ENCODE data around the gene PRELID2. TPM values are rescaled to one million over a fixed set of nuclear protein-coding genes. Genes with fewer than 3 reads are reported as not detected.

PRELID2 gene
- total and polyA plus RNA-seq, 7 donors, result 0.39 to 3.0 (median 1.3) TPM

DNA sequence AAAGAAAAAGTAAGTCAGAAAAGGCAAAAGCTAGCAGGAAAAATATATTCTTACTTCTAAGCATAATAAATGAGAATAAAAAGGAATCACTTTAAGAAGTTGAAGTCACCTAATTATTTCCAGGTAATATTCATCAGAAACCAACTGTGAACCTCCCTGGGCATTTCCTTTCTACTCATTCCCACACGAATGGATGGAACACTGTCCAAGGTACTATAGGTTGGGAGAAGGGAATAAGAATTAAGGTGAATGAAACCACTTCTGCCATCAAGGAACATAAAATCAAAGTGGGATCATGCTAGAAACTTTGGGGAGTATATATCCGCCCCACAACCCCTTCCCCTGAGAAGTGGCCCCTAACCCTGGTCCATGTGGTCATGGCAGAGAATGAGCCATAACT is 41.6 kb downstream of the PRELID2 start:
- TF ChIP-seq, protein P1, sequence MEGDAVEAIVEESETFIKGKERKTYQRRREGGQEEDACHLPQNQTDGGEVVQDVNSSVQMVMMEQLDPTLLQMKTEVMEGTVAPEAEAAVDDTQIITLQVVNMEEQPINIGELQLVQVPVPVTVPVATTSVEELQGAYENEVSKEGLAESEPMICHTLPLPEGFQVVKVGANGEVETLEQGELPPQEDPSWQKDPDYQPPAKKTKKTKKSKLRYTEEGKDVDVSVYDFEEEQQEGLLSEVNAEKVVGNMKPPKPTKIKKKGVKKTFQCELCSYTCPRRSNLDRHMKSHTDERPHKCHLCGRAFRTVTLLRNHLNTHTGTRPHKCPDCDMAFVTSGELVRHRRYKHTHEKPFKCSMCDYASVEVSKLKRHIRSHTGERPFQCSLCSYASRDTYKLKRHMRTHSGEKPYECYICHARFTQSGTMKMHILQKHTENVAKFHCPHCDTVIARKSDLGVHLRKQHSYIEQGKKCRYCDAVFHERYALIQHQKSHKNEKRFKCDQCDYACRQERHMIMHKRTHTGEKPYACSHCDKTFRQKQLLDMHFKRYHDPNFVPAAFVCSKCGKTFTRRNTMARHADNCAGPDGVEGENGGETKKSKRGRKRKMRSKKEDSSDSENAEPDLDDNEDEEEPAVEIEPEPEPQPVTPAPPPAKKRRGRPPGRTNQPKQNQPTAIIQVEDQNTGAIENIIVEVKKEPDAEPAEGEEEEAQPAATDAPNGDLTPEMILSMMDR (IDR thresholded peaks at IDR 0.05), result no peak
- no peaks in the 10 kb centered on the region for H3K9me3 ChIP-seq
- intact Hi-C loops (cut with DNase I), result no loop called here
- WGBS, 3 donors, result 75 to 79% (median 79%) methylated on average over 2 of the region's 2 CpGs
- ATAC-seq, result no peak
- H3K27me3 ChIP-seq (ENCODE audit: insufficient read depth in 3 of 3, low read length in 2 of 3), result no peaks in the 10 kb centered on the region
- no peaks in the 10 kb centered on the region for H3K36me3 ChIP-seq (ENCODE audit: insufficient read depth in 1 of 2, low read depth in 1 of 2)
- H3K4me3 ChIP-seq, result no peak overlapping the region
- H3K27ac ChIP-seq, result no peak overlapping the region
- DNase-seq, result no peak
- no peaks in the 10 kb centered on the region for H3K4me1 ChIP-seq

DNA sequence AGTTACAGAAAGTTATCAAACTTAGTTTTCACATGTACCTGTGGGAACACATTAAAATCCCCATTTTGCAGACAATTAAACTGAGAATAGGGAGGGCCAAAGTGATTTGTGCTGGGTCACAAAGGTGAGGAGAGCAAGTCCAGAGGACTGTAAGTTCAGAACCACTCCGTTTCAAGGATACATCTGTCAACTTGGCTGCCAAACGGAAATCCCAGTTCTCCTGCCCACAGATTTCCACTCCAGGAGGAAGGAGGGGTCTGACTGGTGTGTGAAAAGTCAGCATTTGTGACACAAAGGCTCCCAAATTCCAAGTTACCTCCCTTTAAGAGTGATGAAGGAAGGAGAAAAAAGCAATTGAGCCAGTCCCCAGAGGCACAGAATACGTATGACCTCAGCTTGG is 42.3 kb downstream of the PRELID2 start:
- H3K27ac ChIP-seq, result no peak overlapping the region
- no peak for ATAC-seq

DNA sequence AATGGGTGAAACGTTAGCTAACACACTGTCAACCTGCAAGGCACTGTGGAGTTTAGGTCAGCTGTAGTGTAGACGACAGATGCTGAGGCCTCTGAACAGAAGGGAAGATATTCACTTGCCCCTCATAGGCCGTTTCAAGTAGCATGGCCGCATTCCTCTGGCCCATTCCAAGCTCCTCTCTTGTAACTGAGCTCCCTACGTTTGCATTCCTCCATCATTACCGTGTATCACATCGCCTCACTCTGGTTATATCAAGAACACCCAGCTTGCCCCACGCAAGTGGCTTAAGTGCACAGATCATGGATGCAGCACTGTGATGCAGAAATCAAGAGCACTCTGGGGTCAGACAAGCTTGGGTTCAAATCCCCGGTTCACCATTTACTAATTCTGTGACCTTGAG is 43.3 kb downstream of the PRELID2 start:
- Histone ChIP-seq H3K4me1 (no peaks in the 10 kb centered on the region), H3K9me3 (no peaks in the 10 kb centered on the region), H3K4me3 (no peak overlapping the region), H3K27ac (no peak overlapping the region), H3K36me3 (ENCODE audit: insufficient read depth in 1 of 2, low read depth in 1 of 2) (no peaks in the 10 kb centered on the region), H3K27me3 (ENCODE audit: insufficient read depth in 3 of 3, low read length in 2 of 3) (no peaks in the 10 kb centered on the region)
- DNase-seq (no peak), ATAC-seq (peak in 3 of 4 donors; percentile 52 to 62 (median 55))
- intact Hi-C loops (cut with DNase I), result no loop called here
- TF ChIP-seq, protein P1 (IDR thresholded peaks at IDR 0.05), result no peak
- 29 to 43% (median 30%) methylated on average over 9 of the region's 9 CpGs for WGBS, 3 donors

More for the DNA sequence above, 42.3 kb downstream of the PRELID2 start:
- H3K4me3 ChIP-seq, result no peak overlapping the region
- no peaks in the 10 kb centered on the region for H3K36me3 ChIP-seq (ENCODE audit: insufficient read depth in 1 of 2, low read depth in 1 of 2)
- whole genome bisulfite sequencing, 3 donors, result 24 to 38% (median 31%) methylated on average over 3 of the region's 3 CpGs
- H3K9me3 ChIP-seq, result no peaks in the 10 kb centered on the region
- TF ChIP-seq, protein P1 (IDR thresholded peaks at IDR 0.05), result no peak
- no peaks in the 10 kb centered on the region for H3K27me3 ChIP-seq (ENCODE audit: insufficient read depth in 3 of 3, low read length in 2 of 3)
- DNase-seq, result no peak
- no peaks in the 10 kb centered on the region for H3K4me1 ChIP-seq
- intact Hi-C loops (cut with DNase I), result no loop called here

DNA sequence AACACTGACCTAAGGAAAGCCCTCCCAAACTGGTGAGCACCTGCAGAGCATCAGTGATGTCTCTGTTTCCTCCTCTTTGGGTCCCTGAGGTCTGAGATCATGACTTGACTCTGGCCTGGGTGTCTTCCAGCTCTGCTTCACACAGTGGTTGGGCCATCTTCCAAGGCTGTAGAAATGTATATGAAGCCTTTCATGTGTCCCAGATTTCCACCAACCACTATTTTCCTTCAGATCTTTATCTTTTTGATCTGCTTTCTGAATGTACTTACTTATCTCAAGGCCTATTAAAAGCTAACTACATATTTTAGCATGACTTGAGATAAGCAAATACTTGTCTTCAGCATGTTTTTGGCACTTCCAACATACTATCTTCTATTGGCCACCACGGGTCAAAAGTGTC is 47.1 kb downstream of the PRELID2 start:
- Histone ChIP-seq H3K4me3 (no peak overlapping the region), H3K4me1 (no peaks in the 10 kb centered on the region), H3K9me3 (no peaks in the 10 kb centered on the region), H3K27me3 (ENCODE audit: insufficient read depth in 3 of 3, low read length in 2 of 3) (no peaks in the 10 kb centered on the region), H3K27ac (no peak overlapping the region), H3K36me3 (ENCODE audit: insufficient read depth in 1 of 2, low read depth in 1 of 2) (no peaks in the 10 kb centered on the region)
- intact Hi-C loops (cut with DNase I), result no loop called here
- DNase-seq (no peak), ATAC-seq (no peak)
- TF ChIP-seq, protein P1 (IDR thresholded peaks at IDR 0.05), result no peak
- 0 to 43% (median 42%) methylated on average over 1 of the region's 1 CpG for WGBS, 3 donors

DNA sequence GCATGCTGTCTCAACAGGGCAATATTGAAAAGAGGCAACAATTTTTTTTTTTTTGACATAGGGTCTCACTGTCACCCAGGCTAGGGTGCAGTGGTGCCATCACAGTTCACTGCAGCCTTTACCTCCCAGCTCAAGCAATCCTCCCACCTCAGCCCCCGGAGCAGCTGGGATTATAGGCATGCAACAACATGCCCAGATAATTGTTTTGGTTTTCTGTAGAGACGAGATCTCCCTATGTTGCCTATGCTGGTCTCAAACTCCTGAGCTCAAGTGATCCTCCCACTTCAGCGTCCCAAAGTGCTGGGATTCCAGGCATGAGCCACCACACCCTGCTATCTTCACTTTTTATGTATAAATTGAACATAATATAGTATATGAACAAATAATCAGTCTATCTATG is 47.6 kb downstream of the PRELID2 start:
- TF ChIP-seq, protein P1 (IDR thresholded peaks at IDR 0.05), result no peak
- no peak overlapping the region for H3K27ac ChIP-seq
- no peak overlapping the region for H3K4me3 ChIP-seq
- DNase-seq, result no peak
- no peaks in the 10 kb centered on the region for H3K9me3 ChIP-seq
- no peak for ATAC-seq
- intact Hi-C loops (cut with DNase I), result no loop called here
- H3K36me3 ChIP-seq (ENCODE audit: insufficient read depth in 1 of 2, low read depth in 1 of 2), result no peaks in the 10 kb centered on the region
- no peaks in the 10 kb centered on the region for H3K27me3 ChIP-seq (ENCODE audit: insufficient read depth in 3 of 3, low read length in 2 of 3)
- no peaks in the 10 kb centered on the region for H3K4me1 ChIP-seq
- 87 to 94% (median 89%) methylated on average over 3 of the region's 3 CpGs for WGBS, 3 donors

Data from psoas muscle (tissue), 8 donors.